NCI-H1092 treated with DMSO at 0.1 percent for 48 hours (cell line): Measurements from ENCODE around the gene SCFD2.
A peak's percentile ranks its signal among the peaks of the same experiment; 100 is the strongest.
"Not testable (repeated sequence)": the region's sequence is repeated elsewhere in the genome, so short reads cannot be mapped to it uniquely, and the experiment has no call there.

Source experiments
- DNase-seq: peaks from one replicate; lab custom pipeline; 2025; lab: John Stamatoyannopoulos, UW

The SCFD2 gene

GRCh38 chr4:53101191-53101581 lies 264.7 kb downstream of the SCFD2 start:
- no peak for DNase-seq

GRCh38 chr4:53100501-53101190 lies 265.2 kb downstream of the SCFD2 start:
- no peak for DNase-seq

- no peak for DNase-seq
These were observed 267.2 kb downstream of the SCFD2 start for GRCh38 chr4:53098681-53099121.

- no peak for DNase-seq
These were observed 271.8 kb downstream of the SCFD2 start for GRCh38 chr4:53094040-53094439.

- DNase-seq, result no peak
These were observed 275.7 kb downstream of the SCFD2 start for GRCh38 chr4:53089936-53090729.

- DNase-seq, result no peak
These were observed 277.7 kb downstream of the SCFD2 start for GRCh38 chr4:53088152-53088551.

- DNase-seq, result no peak
These were observed 289.4 kb downstream of the SCFD2 start for GRCh38 chr4:53076374-53076958.

GRCh38 chr4:53075162-53075785 lies 290.6 kb downstream of the SCFD2 start:
- DNase-seq, result no peak

- no peak for DNase-seq
These were observed 297.0 kb downstream of the SCFD2 start for GRCh38 chr4:53068755-53069330.

GRCh38 chr4:53067125-53067802 lies 298.6 kb downstream of the SCFD2 start:
- DNase-seq, result no peak

GRCh38 chr4:53066155-53066554 lies 299.7 kb downstream of the SCFD2 start:
- DNase-seq, result no peak

- no peak for DNase-seq
These were observed 301.3 kb downstream of the SCFD2 start for GRCh38 chr4:53064609-53065008.

- no peak for DNase-seq
These were observed 304.6 kb downstream of the SCFD2 start for GRCh38 chr4:53061091-53061850.

GRCh38 chr4:53060278-53060677 lies 305.6 kb downstream of the SCFD2 start:
- DNase-seq, result no peak

- DNase-seq, result no peak
These were observed 306.0 kb downstream of the SCFD2 start for GRCh38 chr4:53059871-53060270.

- no peak for DNase-seq
These were observed 306.6 kb downstream of the SCFD2 start for GRCh38 chr4:53059256-53059655.

- DNase-seq, result no peak
These were observed 308.2 kb downstream of the SCFD2 start for GRCh38 chr4:53057679-53058078.

- not testable (repeated sequence) for DNase-seq
These were observed 308.8 kb downstream of the SCFD2 start for GRCh38 chr4:53057108-53057507.

- DNase-seq, result no peak
These were observed 310.0 kb downstream of the SCFD2 start for GRCh38 chr4:53055716-53056403.

GRCh38 chr4:53055274-53055673 lies 310.6 kb downstream of the SCFD2 start:
- peak; percentile 54 for DNase-seq
